HG03066 (cell line): Measurements from ENCODE around the gene MED6.
A peak's percentile ranks its signal among the peaks of the same experiment; 100 is the strongest.

Source experiments
- ATAC-seq: cut with Tn5 transposase; IDR thresholded peaks from one replicate; pipeline ENCODE4 v1.9.1; 2021; ENCODE audit warnings: low read depth; ENCODE audit not compliant: unreplicated experiment

The MED6 gene

GRCh38 chr14:70600382-70601157, at the start of gene MED6:
Gene MED6 (minus strand): TSS chr14:70600655. CDS start chr14:70600637, 18 bp downstream.
- ATAC-seq = peak; percentile 87

DNA sequence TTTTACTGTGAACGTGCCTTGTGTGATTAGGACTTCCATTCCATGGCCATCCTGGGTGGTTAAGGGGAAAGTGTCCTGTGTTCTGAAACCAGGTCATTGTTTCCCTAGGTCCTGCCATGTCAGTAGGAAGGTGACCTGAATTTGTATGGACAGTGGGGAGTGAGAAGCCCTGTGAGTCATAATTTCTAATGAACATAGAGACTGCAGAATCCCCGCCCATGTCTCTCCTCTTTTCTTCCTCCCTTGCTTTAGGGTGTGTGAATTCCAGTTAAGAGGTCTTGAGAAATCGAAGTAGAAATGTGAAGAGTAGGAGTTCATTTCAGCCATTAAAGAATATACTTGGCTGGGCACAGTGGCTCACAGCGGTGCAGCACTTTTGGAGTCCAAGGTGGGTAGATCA, 49.3 kb upstream of the MED6 start:
- no peak for ATAC-seq

DNA sequence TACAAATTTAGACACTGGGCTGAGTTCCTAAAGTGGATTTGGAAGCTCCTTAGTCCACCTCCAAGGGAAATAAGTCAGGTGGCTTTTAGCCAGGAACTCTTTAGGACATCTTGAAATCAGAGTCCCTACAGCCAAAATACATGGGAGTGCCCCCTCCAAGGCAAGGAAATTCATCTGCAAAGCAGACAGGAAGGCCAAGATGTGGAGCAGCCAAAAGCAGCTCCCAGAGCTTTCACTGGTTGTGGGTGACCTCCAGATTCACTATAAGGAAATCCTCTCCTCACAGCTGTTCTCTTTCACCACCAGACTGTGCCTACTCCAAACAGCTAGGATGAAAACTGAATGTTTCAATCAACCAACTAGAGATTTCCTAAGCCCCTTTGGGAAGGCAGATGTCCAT, 47.9 kb upstream of the MED6 start:
- no peak for ATAC-seq

GRCh38 chr14:70646705-70647104, 46.2 kb upstream of the MED6 start:
- no peak for ATAC-seq

GRCh38 chr14:70645892-70646291, 45.4 kb upstream of the MED6 start:
- ATAC-seq = no peak

DNA sequence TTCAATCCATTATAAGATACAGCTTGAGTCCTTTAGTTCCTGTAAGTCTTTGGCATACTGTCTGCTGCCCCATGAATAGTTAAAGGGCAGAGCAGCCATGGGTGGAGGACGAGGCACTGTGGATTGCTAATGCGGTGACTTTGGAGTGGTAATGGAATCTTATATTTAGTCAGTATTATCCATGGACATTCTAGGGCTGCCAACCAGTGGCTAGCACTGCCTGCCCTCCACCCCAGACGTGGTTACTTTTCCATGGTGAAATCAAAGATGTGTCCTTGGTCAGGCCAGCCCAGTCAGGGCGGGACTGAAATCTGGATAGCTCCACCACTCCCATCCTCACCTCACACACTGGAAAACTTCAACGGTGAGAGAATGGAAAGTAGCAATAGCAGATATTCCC, 43.5 kb upstream of the MED6 start:
- ATAC-seq = no peak

- peak; percentile 30 for ATAC-seq
These were observed 42.1 kb upstream of the MED6 start for GRCh38 chr14:70642303-70643235.

DNA sequence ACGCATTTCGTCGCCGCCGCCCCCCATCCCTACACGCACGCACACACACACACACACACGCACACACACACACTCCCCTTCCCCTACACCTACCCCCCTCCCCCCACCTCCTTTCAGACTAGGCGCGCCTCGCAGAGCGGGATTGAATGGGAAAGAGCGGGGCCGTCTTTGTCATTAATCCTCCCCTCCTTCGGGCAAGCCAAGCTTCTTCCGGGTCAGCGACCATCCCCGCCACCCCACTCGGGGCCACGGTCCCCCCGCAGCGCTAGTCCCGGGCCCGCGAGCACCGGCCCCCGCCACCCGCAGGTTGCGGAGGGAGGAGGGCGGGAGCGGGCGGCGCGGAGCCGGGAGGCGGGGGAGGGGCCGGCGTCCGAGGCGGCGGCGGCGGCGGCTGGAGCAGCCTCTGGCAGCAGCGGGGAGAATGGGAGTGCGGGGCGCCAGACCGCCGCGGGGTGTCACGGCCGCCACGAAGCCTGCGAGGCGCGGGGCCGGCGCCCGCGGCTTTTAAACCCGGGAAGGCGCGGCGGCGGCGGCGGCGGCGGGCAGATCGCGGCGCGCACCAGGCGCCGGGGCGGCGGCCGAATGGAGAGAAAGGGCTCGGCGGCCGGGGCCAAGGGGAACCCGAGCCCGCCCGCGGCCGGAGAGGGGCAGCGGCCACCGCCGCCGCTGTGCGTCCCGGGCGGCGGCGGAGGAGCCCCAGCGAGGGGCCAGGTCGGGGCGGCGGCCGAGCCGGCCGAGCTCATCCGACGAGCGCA, 41.3 kb upstream of the MED6 start, which contains the start of gene TTC9:
Gene TTC9, plus strand, starts transcription at position 369 of the 755 bp plus-strand sequence. Its CDS starts 214 bp downstream, at position 583.
- no peak for ATAC-seq

DNA sequence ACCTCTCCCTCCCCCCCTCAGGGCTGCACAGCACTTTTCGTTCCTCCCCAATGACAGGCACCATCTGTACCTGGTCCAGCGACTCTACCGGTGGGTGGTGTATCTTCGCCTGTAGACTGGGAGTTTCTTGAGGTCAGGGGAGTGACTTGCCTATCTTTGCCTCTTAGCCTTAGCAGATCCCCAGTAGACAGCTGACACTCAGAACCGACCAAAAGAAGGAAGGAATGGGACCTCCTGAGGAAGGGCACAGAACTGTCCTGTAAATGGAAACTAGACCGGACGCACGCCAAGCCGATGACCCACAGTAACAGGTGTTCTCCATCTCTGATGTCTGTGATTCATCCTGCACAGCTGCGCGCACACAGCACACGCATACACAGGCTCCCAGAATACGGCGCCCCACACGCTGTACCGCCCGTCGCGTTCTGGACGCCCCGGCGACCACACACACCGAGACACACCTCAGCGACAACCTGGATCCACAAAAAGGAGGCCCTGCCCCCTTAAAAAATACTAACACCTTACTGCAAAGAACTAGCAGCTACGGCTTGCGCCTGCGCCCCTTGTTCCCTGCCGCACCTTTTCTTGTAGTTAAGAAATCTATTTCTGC, 40.6 kb upstream of the MED6 start:
- ATAC-seq = peak; percentile 63

DNA sequence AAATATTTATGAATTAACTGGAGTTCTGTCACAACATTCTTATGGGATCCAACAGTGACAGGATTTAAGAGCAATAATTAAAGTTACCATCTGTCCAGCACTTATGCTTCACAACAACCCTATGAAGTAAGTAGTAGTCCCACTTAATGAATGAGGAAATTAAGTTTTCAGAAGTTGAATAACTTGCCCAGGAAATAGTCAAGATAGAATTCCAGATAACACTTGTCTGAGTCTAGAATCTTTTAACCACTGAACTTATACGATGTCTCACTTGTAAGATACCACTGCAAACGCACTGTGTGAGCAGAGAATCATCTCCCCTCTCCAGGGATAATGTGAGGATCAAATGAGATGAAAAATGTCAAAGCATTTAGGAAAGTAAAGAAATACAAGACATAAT, 38.0 kb upstream of the MED6 start:
- no peak for ATAC-seq

DNA sequence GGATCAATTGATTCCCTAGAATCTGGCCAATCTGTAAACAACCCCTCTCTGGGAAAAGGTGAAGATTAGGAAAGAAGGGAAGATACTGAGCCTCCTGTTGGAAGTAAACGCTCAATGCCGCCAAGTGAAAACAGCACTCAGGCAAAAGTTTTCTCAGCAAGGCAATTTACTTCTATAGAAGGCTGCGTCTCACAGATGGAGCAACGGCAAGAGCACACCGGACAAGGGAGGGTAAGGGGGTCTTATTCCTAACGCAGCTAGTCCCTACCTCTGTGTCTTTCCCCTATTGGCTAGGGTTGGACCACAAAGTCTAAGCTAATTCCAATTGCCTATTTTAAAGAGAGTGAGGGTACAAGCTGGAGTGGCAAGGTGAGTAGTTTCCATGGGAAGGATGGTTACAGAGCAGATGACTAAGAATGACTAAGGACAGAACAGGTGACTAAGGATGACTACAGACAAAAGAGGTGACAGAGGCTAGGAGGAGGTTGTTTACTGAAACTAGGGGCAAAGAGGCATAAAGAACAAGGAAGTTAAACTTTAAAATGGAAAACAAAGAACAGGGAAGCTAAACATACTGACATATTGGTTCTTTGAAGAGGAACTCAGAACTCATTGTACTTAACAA, 35.6 kb upstream of the MED6 start:
- no peak for ATAC-seq

DNA sequence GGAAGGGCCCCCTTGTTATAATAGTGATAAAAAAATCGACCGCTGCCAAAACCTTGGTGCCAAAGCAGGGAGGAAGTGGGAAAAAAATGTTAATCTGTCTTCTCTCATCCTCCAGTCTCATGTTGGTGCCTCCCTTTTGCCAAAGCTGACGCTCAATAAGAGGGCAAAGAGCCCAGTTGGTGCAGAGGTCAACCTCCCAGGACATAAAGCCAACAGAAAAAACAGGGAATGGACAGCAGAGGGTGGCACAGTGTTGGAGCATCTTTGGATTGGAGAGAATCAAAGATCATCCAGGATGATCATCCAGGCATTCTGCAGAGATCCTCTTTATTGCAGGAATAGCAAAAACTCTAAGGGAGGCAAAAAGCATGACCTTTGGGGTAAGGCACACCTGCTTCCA, 31.5 kb upstream of the MED6 start:
- ATAC-seq = no peak

DNA sequence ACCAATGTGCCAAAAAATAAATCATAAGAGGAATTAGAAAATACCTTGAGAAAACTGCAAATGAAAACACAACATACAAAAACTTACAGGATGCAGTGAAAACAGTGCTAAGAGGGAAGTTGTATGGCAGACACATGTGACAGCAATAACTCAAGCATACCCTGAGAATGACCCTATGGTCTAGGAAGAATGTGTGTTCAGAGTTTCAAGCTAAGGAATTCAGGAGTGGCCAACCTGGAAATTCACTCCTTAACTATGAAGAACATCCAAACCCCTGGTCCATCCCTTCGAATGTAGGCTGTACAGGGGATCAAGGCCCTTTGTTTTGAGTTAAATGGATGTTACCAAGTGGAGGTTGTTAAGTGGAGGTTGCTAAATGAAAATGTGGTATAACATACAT, 24.5 kb upstream of the MED6 start:
- no peak for ATAC-seq

GRCh38 chr14:70622111-70622712, 21.8 kb upstream of the MED6 start:
- no peak for ATAC-seq

- ATAC-seq = no peak
These were observed 19.3 kb upstream of the MED6 start for GRCh38 chr14:70619708-70620107.

DNA sequence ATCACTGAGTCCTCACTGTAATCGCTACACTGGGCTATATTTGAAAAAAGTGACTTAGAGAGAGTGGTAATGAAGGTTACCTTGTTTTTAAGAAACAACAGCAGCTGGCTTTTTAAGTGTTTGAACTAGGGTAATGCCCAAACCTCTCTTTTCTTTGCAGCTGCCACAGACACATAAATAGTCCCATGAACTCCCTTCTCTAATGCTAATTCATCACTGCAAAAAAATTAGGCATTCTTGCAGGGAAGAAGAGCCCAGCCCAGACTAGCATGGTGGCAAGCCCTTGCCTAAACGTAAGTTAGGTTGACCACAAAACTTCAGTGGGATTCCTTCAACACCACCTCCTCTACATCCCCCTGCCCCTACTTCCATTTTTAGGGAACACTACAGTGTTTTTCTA, 17.9 kb upstream of the MED6 start:
- no peak for ATAC-seq

DNA sequence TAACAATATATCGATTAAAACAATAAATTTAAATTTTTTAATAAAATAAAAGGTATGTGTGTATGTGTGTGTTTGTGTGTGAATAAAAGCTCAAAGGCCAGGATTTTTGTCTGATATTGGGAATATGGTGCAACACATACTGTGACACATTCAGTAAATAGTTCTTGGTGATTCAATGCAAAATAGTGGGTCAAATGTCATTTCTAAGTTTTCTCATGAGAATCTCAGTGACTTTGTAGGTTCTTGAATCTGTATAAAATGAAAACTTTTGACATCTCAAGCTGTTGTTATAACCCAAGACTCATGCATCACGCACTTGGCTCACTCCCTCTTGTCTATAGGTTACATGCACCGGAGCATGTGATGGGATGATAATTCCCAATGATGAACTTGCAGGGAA, 16.2 kb upstream of the MED6 start:
- ATAC-seq = no peak

DNA sequence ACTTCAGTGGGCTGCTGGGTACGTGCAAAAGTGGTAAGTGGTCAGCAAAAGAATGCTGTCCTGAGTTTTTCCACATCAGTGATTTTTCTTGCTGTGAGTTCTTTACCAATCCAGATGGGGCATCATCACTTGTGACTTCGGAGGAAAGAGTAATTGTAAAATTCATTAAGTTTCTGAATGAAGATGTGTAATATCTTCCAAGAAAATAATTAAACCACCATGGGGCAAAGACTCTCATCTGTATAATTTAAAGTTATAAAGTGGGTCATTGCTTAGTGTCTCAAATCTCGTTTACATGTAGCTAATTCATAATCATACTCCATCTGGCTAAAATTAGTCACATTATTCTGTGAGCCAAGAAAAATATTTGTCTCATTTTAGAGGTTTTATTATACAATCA, 10.8 kb upstream of the MED6 start:
- no peak for ATAC-seq

- no peak for ATAC-seq
These were observed 1.8 kb upstream of the MED6 start for GRCh38 chr14:70602254-70602653.

GRCh38 chr14:70601162-70601561, 707 bp upstream of the MED6 start:
- ATAC-seq = no peak
